ENCODE results near the gene CELA1. TPM values are rescaled to one million over a fixed set of nuclear protein-coding genes. Genes with fewer than 3 reads are reported as not detected.

CELA1 gene
- polyA plus RNA-seq, 1 donor: not detected

- DNase-seq: no peak
Observed at GRCh38 chr12:51374361-51374760, 27.9 kb upstream of the CELA1 start.

GRCh38 chr12:51373187-51373586, 26.7 kb upstream of the CELA1 start:
- DNase-seq: no peak

GRCh38 chr12:51372021-51372420, 25.5 kb upstream of the CELA1 start:
- DNase-seq: no peak

GRCh38 chr12:51371295-51371953, 24.9 kb upstream of the CELA1 start:
- no peak for DNase-seq

- no peak for DNase-seq
Observed at GRCh38 chr12:51370667-51371066, 24.2 kb upstream of the CELA1 start.

- no peak for DNase-seq
Observed at GRCh38 chr12:51369581-51369980, 23.1 kb upstream of the CELA1 start.

GRCh38 chr12:51368640-51369517, 22.4 kb upstream of the CELA1 start:
- DNase-seq: peak; percentile 18

- DNase-seq: no peak
Observed at GRCh38 chr12:51365276-51365675, 18.8 kb upstream of the CELA1 start.

GRCh38 chr12:51364001-51364400, 17.5 kb upstream of the CELA1 start:
- no peak for DNase-seq

GRCh38 chr12:51362747-51363342, 16.4 kb upstream of the CELA1 start:
- DNase-seq: no peak

GRCh38 chr12:51362307-51362706, 15.8 kb upstream of the CELA1 start:
- DNase-seq: no peak

GRCh38 chr12:51361161-51362016, 14.9 kb upstream of the CELA1 start:
- DNase-seq: no peak

GRCh38 chr12:51360315-51360714, 13.8 kb upstream of the CELA1 start:
- DNase-seq: no peak

- DNase-seq: no peak
Observed at GRCh38 chr12:51359851-51360250, 13.4 kb upstream of the CELA1 start.

- no peak for DNase-seq
Observed at GRCh38 chr12:51358496-51358895, 12.0 kb upstream of the CELA1 start.

GRCh38 chr12:51357374-51358047, 11.0 kb upstream of the CELA1 start:
- DNase-seq: no peak

- DNase-seq: no peak
Observed at GRCh38 chr12:51351913-51352532, 5.5 kb upstream of the CELA1 start.

- no peak for DNase-seq
Observed at GRCh38 chr12:51349026-51349425, 2.5 kb upstream of the CELA1 start.

GRCh38 chr12:51348116-51348515, 1.6 kb upstream of the CELA1 start:
- DNase-seq: no peak

GRCh38 chr12:51345681-51346080, 798 bp downstream of the CELA1 start:
- DNase-seq: no peak

- DNase-seq: no peak
Observed at GRCh38 chr12:51343201-51343600, 3.3 kb downstream of the CELA1 start.

GRCh38 chr12:51342416-51342815, 4.1 kb downstream of the CELA1 start:
- no peak for DNase-seq
